Neural progenitor cell (in vitro differentiated cells): ENCODE data around the gene SEMA7A.

Experiments
- CTCF ChIP-seq: fragments of 200-600 bp; sonication (generic); IDR thresholded peaks from 2 replicates; pipeline ENCODE4 v1.5.1; 2017; ENCODE audit warnings: antibody characterized with exemption, mild to moderate bottlenecking
- EZH2phosphoT487 ChIP-seq: fragments of 200-600 bp; sonication (generic); IDR thresholded peaks from 2 replicates; pipeline ENCODE4 v1.6.1; 2017; ENCODE audit warnings: antibody characterized with exemption

- TF ChIP-seq CTCF (no peak), EZH2phosphoT487 (no peak)
These were observed 50.5 kb downstream of the SEMA7A start for GRCh38 chr15:74383286-74383685.
